ENCODE measurements around the gene TRIP10.

The TRIP10 gene

DNA sequence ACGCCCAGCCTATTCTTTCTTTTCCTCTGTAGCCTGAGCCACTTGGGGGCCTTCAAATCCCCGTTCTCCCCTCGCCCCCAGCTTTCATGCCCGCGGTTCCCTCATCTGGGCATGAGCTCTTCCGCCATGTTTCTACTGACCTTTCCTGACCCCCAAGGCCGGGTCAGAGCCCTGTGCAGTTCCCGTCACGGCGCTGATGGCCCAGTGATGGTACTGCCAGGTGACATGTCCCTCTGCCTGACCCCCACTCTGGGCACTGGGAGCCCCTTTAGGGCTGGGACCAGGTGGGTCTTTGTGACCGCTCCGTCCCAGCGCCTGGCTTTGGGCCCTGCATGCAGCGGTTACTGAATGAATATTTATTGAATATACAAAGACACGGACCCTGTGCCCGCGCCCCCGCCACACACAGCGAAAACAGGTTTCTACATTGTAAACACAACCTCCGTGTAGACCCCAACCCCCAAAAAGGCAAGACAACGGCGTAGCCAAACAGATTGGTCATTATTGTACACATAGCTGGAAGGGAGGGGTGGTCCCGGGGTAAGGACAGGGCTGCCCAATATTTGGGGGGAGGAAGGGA, 9.8 kb upstream of the TRIP10 start:
- TF ChIP-seq GATA2 (IDR thresholded peaks at IDR 0.05; ENCODE audit: low read depth, low read length) (no peak), GATA3 (IDR thresholded peaks at IDR 0.05; ENCODE audit: low read depth, low read length) (no peak)

GRCh38 chr19:6730153-6730804, 9.2 kb upstream of the TRIP10 start:
- TF ChIP-seq GATA3 (IDR thresholded peaks at IDR 0.05; ENCODE audit: low read depth, low read length): no peak
- TF ChIP-seq GATA2 (IDR thresholded peaks at IDR 0.05; ENCODE audit: low read depth, low read length): no peak

GRCh38 chr19:6730941-6731670, 8.4 kb upstream of the TRIP10 start:
- TF ChIP-seq GATA2 (IDR thresholded peaks at IDR 0.05; ENCODE audit: low read depth, low read length): no peak
- TF ChIP-seq GATA3 (IDR thresholded peaks at IDR 0.05; ENCODE audit: low read depth, low read length): no peak

DNA sequence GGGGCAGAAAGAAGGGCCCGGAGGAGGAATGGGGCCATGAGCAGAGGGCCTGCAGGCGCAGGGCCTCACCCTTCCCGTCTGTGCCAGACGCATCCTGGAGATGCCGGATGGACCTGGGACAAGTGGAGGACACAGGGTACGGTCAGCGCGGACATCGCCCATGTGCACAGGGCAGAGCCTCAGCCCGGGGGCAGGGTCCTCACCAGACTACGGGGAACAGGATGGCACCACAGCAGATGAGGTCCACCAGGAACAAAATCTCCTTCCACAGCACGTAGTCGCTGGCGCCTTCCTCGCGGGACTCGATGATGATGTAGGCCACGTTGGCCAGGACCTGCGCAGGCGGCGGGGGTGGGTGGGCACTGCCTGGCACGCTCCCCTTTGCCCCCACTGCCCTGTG, 7.7 kb upstream of the TRIP10 start:
- no peak for TF ChIP-seq GATA2 (IDR thresholded peaks at IDR 0.05; ENCODE audit: low read depth, low read length)
- no peak for TF ChIP-seq GATA3 (IDR thresholded peaks at IDR 0.05; ENCODE audit: low read depth, low read length)

DNA sequence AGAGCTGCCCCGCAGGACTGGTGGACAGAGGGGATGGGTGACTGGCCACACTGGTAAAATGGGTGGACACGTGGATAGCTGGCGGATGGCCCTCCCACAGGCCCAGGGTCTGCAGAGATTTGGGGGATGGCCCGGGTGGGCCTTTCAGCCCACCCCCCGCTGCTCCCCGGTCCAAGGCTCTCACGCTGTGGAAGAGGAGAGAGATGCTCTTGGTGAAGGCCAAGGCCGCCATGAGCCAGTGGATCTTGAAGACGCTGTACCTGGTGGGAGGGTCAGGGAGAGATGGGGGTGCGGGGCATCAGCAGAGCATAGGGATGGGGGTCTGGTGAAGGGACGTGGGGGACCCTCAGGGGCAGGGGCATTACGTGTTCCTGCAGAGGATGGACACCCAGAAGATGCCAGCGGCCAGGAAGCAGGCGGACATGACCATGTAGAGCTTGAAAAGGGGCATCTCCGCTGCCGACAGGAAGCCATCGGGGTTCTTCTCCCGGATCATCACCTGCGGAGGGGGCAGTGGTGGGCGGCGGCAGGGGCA, 6.6 kb upstream of the TRIP10 start:
- TF ChIP-seq GATA2 (IDR thresholded peaks at IDR 0.05; ENCODE audit: low read depth, low read length) (no peak), GATA3 (IDR thresholded peaks at IDR 0.05; ENCODE audit: low read depth, low read length) (no peak)

DNA sequence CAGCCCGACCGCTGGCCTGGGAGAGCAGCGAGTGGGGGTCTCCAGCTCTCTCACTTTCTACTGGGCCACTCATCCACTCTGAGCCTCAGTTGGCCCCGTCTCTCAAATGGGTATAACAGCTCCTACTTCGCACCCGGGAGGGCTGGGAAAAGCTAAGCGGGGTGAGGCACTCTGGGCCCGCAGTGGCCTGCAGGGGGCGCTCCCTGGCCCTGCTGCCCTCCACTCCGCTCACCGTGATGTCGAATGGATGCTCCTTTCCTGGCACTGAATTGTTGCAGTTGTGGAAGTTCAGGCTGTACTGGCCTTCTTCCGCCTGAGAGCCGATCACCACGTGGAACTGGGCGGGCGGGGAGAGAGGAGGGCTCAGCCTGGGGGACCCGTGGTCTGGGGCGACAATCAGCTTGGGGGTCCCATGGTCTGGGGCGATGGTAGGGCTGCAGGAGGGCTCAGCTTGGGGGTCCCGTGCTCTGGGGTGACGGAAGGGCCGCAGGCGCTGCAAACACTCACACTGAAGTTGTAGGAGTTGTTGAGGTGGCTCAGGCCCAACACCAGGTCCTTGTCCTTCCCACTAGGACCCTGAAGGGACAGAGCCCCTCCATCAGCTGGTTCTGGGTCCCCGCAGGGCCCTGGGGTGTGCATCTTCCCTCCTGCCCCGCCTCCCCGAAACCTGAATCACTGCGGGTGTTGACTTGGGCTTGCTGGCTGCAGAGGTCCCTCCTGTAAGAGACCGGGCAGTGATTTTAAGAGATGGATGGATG, 6.0 kb upstream of the TRIP10 start:
- TF ChIP-seq GATA3 (IDR thresholded peaks at IDR 0.05; ENCODE audit: low read depth, low read length): no peak
- TF ChIP-seq GATA2 (IDR thresholded peaks at IDR 0.05; ENCODE audit: low read depth, low read length): no peak

GRCh38 chr19:6734096-6734696, 5.3 kb upstream of the TRIP10 start:
- no peak for TF ChIP-seq GATA2 (IDR thresholded peaks at IDR 0.05; ENCODE audit: low read depth, low read length)
- TF ChIP-seq GATA3 (IDR thresholded peaks at IDR 0.05; ENCODE audit: low read depth, low read length): no peak

DNA sequence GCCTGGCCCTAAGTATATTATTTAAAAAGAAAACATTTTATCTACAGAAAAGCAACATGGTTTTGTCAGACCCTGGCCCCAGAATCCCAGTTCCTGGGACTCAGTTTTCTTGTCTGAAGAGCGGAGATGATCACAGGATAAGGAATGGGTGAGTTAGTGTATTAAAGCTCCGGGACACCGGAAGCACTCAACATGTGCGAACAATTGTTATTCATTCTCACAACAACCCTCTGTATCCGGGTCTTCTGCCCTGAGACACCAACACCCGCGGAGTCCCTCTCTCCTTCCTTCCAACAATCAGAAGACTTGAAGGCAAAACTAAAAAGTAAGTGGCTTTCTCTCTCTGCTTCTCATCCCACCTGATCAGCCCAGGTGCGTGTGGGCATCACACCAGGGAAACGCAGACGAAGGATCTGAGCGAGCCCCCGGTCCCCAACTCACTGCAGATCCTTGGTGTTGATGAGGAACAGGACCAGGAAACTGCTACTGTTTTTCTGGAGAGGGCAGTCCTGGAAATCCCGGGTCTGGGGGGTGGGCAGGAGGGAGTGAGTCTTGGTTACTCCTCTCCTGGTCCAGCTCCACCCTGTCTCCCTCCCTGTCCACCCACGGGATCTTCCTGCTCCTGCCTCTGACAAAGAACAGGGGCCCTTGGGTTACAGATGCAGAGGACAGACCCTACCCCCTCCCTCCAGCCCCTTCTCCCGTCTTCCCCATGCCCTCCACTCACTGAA, 4.1 kb upstream of the TRIP10 start:
- TF ChIP-seq GATA2 (IDR thresholded peaks at IDR 0.05; ENCODE audit: low read depth, low read length) (no peak), GATA3 (IDR thresholded peaks at IDR 0.05; ENCODE audit: low read depth, low read length) (no peak)

- TF ChIP-seq GATA3 (IDR thresholded peaks at IDR 0.05; ENCODE audit: low read depth, low read length): no peak
- TF ChIP-seq GATA2 (IDR thresholded peaks at IDR 0.05; ENCODE audit: low read depth, low read length): no peak
Observed at GRCh38 chr19:6736169-6736916, 3.1 kb upstream of the TRIP10 start.

- TF ChIP-seq GATA3 (IDR thresholded peaks at IDR 0.05; ENCODE audit: low read depth, low read length) (no peak), GATA2 (IDR thresholded peaks at IDR 0.05; ENCODE audit: low read depth, low read length) (no peak)
Observed at GRCh38 chr19:6736917-6737283, 2.6 kb upstream of the TRIP10 start.

- no peak for TF ChIP-seq GATA3 (IDR thresholded peaks at IDR 0.05; ENCODE audit: low read depth, low read length)
- no peak for TF ChIP-seq GATA2 (IDR thresholded peaks at IDR 0.05; ENCODE audit: low read depth, low read length)
Observed at GRCh38 chr19:6737284-6737872, 2.1 kb upstream of the TRIP10 start, which contains the start of gene GPR108. Gene GPR108, minus strand, starts transcription at chr19:6737580. Its CDS starts 4 bp downstream, at chr19:6737576.
